KMS-11 (cell line): ENCODE measurements around the gene ING2.

ENCODE experiments used
- H2AFZ ChIP-seq: fragments of 200-600 bp; sonication (generic); 2 replicates; pipeline ENCODE4 v1.6.1; 2016; ENCODE audit warnings: antibody characterized with exemption, mixed run types, low read depth
- H3K27ac ChIP-seq: fragments of 200-600 bp; sonication (generic); 2 replicates; pipeline ENCODE4 v1.6.1; 2016; ENCODE audit warnings: mild to moderate bottlenecking, mixed run types
- H3K27me3 ChIP-seq: fragments of 200-600 bp; sonication (generic); 2 replicates; pipeline ENCODE4 v1.6.1; 2017; ENCODE audit warnings: mild to moderate bottlenecking, low read depth, mixed run types, moderate library complexity; ENCODE audit not compliant: insufficient read depth
- H3K36me3 ChIP-seq: fragments of 200-600 bp; sonication (generic); 2 replicates; pipeline ENCODE4 v1.6.1; 2017; ENCODE audit warnings: mild to moderate bottlenecking, mixed run types; ENCODE audit not compliant: insufficient read depth
- H3K4me1 ChIP-seq: fragments of 200-600 bp; sonication (generic); 2 replicates; pipeline ENCODE4 v1.6.1; 2016; ENCODE audit warnings: mild to moderate bottlenecking, low read depth, mixed run types; ENCODE audit not compliant: poor library complexity, severe bottlenecking
- H3K4me2 ChIP-seq: fragments of 200-600 bp; sonication (generic); 2 replicates; pipeline ENCODE4 v1.7.0; 2016; ENCODE audit warnings: mild to moderate bottlenecking, mixed run types
- H3K4me3 ChIP-seq: fragments of 200-600 bp; sonication (generic); IDR thresholded peaks from 2 replicates; pipeline ENCODE4 v1.6.1; 2017; ENCODE audit warnings: low read depth, low read length, mixed read lengths; ENCODE audit not compliant: insufficient read depth
- H3K79me2 ChIP-seq: fragments of 200-600 bp; sonication (generic); 2 replicates; pipeline ENCODE4 v1.6.1; 2016; ENCODE audit warnings: low read depth, mixed run types; ENCODE audit not compliant: insufficient read depth
- H3K9ac ChIP-seq: fragments of 200-600 bp; sonication (generic); 2 replicates; pipeline ENCODE4 v1.6.1; 2016; ENCODE audit warnings: mild to moderate bottlenecking, mixed run types
- H4K20me1 ChIP-seq: fragments of 200-600 bp; sonication (generic); 2 replicates; pipeline ENCODE4 v1.6.1; 2016; ENCODE audit warnings: mild to moderate bottlenecking, mixed run types; ENCODE audit not compliant: insufficient read depth
- TF ChIP-seq, protein P1 (sequence below): fragments of 200-600 bp; sonication (generic); conservative IDR thresholded peaks from 2 replicates; pipeline ENCODE4 v1.6.1; 2017; ENCODE audit warnings: low read depth, mild to moderate bottlenecking, antibody characterized with exemption, low read length, moderate library complexity, mixed read lengths

Gene ING2

DNA sequence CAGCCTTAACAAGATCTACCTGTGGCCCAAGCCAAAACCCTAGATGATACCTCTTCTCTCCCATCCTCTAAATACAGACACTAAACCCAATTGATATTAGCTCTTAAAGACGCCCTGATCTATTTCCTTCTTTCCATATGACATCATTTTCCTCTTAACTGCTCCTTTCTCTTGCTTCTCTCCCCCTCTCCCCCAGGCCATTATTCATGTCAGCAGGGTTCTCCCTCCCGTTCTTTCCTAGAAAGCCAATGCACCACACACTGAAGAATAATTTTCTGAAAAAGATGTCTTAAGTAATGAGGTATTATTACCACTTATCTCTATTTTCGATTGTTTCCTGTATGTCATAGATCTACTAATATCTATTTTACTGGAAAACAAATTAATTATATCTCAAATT lies 9.7 kb upstream of the ING2 start:
- TF ChIP-seq, protein P1, sequence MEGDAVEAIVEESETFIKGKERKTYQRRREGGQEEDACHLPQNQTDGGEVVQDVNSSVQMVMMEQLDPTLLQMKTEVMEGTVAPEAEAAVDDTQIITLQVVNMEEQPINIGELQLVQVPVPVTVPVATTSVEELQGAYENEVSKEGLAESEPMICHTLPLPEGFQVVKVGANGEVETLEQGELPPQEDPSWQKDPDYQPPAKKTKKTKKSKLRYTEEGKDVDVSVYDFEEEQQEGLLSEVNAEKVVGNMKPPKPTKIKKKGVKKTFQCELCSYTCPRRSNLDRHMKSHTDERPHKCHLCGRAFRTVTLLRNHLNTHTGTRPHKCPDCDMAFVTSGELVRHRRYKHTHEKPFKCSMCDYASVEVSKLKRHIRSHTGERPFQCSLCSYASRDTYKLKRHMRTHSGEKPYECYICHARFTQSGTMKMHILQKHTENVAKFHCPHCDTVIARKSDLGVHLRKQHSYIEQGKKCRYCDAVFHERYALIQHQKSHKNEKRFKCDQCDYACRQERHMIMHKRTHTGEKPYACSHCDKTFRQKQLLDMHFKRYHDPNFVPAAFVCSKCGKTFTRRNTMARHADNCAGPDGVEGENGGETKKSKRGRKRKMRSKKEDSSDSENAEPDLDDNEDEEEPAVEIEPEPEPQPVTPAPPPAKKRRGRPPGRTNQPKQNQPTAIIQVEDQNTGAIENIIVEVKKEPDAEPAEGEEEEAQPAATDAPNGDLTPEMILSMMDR = no peak
- no peaks in the 10 kb centered on the region for H3K4me1 ChIP-seq
- no peaks in the 10 kb centered on the region for H3K36me3 ChIP-seq
- H3K4me3 ChIP-seq = no peak overlapping the region
- no peak overlapping the region for H3K9ac ChIP-seq
- H4K20me1 ChIP-seq = no peaks in the 10 kb centered on the region
- no peaks in the 10 kb centered on the region for H3K79me2 ChIP-seq
- H3K27me3 ChIP-seq = no peaks in the 10 kb centered on the region
- no peak overlapping the region for H3K4me2 ChIP-seq
- no peak overlapping the region for H2AFZ ChIP-seq
- H3K27ac ChIP-seq = no peak overlapping the region

DNA sequence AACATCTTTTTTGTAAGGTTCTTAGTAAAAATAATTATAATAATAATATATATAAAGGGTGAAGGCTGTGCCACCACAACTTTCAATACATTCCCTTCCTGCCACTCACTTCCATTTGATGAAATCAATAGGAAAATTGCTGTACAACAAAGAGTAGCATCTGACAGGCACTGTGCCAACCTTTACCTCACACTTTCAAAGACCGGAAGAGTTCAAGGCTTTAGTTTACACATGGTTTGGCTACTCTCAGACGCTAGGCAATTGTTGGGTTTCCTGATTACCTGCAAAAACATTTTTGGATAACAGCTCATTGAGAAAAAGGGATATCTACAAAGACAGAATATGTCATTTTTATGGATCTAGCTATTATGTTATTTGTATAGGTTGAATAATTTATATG lies 5.5 kb upstream of the ING2 start:
- no peak overlapping the region for H3K9ac ChIP-seq
- no peaks in the 10 kb centered on the region for H3K27me3 ChIP-seq
- no peak overlapping the region for H3K4me3 ChIP-seq
- no peak overlapping the region for H2AFZ ChIP-seq
- H3K36me3 ChIP-seq = no peaks in the 10 kb centered on the region
- TF ChIP-seq, protein P1 = no peak
- H3K4me2 ChIP-seq = no peak overlapping the region
- no peaks in the 10 kb centered on the region for H4K20me1 ChIP-seq
- H3K79me2 ChIP-seq = peaks cover 10% of the 10 kb centered on the region; the same call in 1 of the 2 replicates
- peaks cover 13% of the 10 kb centered on the region for H3K4me1 ChIP-seq
- H3K27ac ChIP-seq = no peak overlapping the region

DNA sequence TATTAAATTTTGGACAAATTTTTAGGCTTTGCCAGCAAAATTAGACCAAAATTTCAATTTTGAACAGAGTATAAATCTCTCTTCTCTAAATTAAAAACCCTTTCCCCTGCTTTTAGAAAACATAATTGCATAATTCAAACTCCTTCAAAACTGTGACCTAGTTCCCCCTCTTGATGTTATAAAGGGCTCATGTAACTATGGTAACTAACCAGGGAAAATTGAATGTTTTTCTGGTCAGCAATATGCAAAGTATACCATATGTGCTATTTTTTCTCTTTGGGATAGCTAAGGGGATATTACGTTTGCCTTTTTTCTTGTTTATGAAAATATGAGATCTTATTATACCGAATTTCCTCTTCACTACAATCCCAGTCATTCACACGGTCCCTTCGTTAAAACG lies 5.1 kb upstream of the ING2 start:
- H2AFZ ChIP-seq = no peak overlapping the region
- no peak overlapping the region for H3K4me2 ChIP-seq
- no peak overlapping the region for H3K4me3 ChIP-seq
- TF ChIP-seq, protein P1 = no peak
- no peaks in the 10 kb centered on the region for H3K36me3 ChIP-seq
- H3K79me2 ChIP-seq = peaks cover 10% of the 10 kb centered on the region; the same call in 1 of the 2 replicates
- no peak overlapping the region for H3K9ac ChIP-seq
- peaks cover 13% of the 10 kb centered on the region for H3K4me1 ChIP-seq
- H3K27me3 ChIP-seq = no peaks in the 10 kb centered on the region
- H3K27ac ChIP-seq = no peak overlapping the region
- no peaks in the 10 kb centered on the region for H4K20me1 ChIP-seq

DNA sequence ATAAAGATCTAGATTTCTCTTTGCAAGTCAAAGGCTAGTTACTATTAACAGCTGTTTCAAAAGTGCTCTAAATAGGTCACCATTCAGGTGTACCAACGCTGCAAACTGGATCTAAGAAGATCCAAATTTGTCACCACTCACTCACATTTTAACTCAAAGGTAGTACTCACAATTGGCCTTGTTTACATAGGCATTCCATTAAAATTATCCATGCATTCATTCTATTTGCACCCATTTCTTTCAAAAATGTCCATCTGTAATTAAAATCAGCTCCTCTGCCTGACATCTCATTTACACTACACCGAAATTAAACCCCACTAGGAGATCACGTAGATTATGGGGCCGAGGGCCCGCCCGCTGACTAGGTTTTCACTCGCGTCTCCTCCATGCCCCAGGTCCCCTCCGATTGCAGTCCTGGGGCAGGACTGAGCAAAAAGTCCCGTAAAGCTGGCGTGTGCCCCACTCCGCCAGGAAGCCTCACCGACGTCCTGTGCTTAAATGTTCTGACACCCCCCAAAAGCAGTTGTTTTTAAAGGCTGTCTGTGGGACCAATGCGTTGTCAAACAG lies 1.3 kb upstream of the ING2 start:
- no peaks in the 10 kb centered on the region for H3K27me3 ChIP-seq
- peak overlapping the region; percentile 75 for H3K27ac ChIP-seq
- TF ChIP-seq, protein P1 = no peak
- peaks cover 33% of the 10 kb centered on the region for H3K4me1 ChIP-seq
- peak overlapping the region; percentile 58 for H3K4me2 ChIP-seq
- peak overlapping the region; percentile 43 for H3K4me3 ChIP-seq
- H4K20me1 ChIP-seq = no peaks in the 10 kb centered on the region
- H3K79me2 ChIP-seq = peaks cover 34% of the 10 kb centered on the region
- peak overlapping the region; percentile 70 for H3K9ac ChIP-seq
- peak overlapping the region; percentile 55 for H2AFZ ChIP-seq
- H3K36me3 ChIP-seq = no peaks in the 10 kb centered on the region
